ENCODE data around the gene MCC.

DNA sequence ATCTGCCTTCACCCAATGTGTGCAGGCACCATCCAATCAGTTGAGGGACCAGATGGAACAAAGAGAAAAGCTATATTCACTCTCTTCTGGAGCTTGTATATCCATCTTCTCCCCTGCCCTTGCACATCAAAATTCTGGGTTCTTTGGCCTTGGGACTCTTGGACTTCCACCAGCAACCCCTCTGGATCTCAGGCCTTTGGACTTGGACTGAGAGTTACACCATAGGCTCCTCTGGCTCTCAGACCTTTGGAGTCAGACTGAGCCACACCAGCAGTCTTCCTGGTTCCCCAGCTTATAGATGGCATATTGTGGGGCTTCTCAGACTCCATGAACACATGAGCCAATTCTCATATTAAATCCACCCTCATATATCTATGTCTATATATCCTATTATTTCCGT is 126.6 kb downstream of the MCC start:
- no peak for TF ChIP-seq SUZ12 (IDR thresholded peaks at IDR 0.05)
- TF ChIP-seq NFRKB (IDR thresholded peaks at IDR 0.05), result no peak
- TF ChIP-seq ELF4 (IDR thresholded peaks at IDR 0.05), result no peak
- no peak for TF ChIP-seq ARNT (IDR thresholded peaks at IDR 0.05)
- no peak for TF ChIP-seq FOXA1 (IDR thresholded peaks at IDR 0.05)
- TF ChIP-seq FOXM1 (IDR thresholded peaks at IDR 0.05; ENCODE audit: borderline replicate concordance), result no peak
- no peak for TF ChIP-seq HDGF (IDR thresholded peaks at IDR 0.05; ENCODE audit: borderline replicate concordance)
- no peak for TF ChIP-seq L3MBTL2 (conservative IDR thresholded peaks at IDR 0.05)
- TF ChIP-seq BHLHE40 (IDR thresholded peaks at IDR 0.05; ENCODE audit: borderline replicate concordance), result no peak
- TF ChIP-seq TARDBP (IDR thresholded peaks at IDR 0.05), result no peak
- TF ChIP-seq ZNF384 (IDR thresholded peaks at IDR 0.05), result no peak
- no peak for TF ChIP-seq LEF1 (IDR thresholded peaks at IDR 0.05; ENCODE audit: borderline replicate concordance)
